SIG-M5 treated with dmso at 0.1 percent for 504 hours (cell line): Measurements from ENCODE around the gene HMGN3.
"Not testable (repeated sequence)": the region's sequence is repeated elsewhere in the genome, so short reads cannot be mapped to it uniquely, and the experiment has no call there.

Experiments used
- DNase-seq: peaks from one replicate; lab custom pipeline; 2025; ENCODE audit not compliant: unreplicated experiment; lab: John Stamatoyannopoulos, UW

The HMGN3 gene

GRCh38 chr6:79234150-79235022, at the start of gene HMGN3:
TSS of gene HMGN3 (minus strand) at chr6:79234682.
- DNase-seq = peak; percentile 90

- no peak for DNase-seq
These were observed 46.3 kb upstream of the HMGN3 start for GRCh38 chr6:79280756-79281155.

GRCh38 chr6:79277109-79277508, 42.6 kb upstream of the HMGN3 start:
- no peak for DNase-seq

DNA sequence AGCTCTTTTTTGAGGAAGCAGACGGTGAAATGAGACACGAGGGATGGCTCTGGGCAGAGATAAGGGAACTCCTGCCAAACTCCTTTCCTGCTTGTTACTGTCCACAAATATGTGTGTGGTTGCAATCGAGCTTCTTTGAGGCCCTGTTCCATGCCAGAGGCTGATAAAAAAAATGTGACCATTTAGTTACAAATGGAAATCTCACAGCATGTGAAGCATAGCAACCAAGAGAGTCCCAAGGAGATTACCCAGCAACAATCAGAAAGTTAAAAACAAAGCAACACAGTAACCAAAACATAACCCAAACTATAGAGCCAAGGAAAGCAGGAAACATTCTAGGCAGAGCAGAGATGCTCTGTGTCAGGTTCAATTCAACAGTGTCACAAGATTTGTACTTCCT, 35.4 kb upstream of the HMGN3 start:
- DNase-seq = no peak

- DNase-seq = no peak
These were observed 32.6 kb upstream of the HMGN3 start for GRCh38 chr6:79267128-79267527.

DNA sequence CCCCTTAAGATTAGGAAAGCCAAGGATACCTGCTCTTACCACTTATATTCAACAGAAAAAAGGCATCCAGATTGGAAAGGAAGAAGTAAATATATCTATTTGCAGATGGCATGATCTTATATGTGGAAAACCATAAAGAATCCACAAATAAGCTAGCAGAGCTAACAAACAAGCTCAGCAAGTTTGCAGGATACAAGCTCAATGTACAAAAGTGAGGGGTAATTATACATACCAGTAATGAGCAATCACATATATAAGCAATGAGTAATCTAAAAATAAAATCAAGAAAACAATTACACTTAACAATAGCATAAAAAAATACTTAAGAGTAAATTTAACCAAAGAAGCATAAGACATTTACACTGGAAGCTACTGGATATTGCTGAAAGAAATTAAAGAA, 31.6 kb upstream of the HMGN3 start:
- no peak for DNase-seq

DNA sequence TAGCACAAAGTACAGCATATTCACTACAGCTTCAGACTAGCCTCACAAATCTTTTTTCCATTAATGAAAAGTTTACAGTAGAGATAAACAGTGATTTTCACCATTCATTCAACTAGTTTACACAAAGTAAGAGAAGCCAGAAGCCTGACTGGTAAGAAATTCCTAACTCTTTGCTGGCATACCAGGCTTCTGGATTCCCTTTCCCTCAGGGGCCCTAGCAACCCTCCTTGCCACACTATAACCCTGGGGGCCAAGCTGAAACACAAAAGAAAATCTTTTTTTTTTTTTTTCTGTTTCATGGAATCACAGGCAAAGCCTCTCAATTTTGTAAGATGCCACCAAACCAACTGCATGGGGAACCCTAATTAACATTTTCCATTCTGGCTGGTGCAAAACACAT, 28.9 kb upstream of the HMGN3 start:
- DNase-seq = no peak

- no peak for DNase-seq
These were observed 27.2 kb upstream of the HMGN3 start for GRCh38 chr6:79261666-79262065.

- DNase-seq = no peak
These were observed 26.3 kb upstream of the HMGN3 start for GRCh38 chr6:79260772-79261171.

GRCh38 chr6:79257381-79258205, 23.1 kb upstream of the HMGN3 start:
- no peak for DNase-seq

DNA sequence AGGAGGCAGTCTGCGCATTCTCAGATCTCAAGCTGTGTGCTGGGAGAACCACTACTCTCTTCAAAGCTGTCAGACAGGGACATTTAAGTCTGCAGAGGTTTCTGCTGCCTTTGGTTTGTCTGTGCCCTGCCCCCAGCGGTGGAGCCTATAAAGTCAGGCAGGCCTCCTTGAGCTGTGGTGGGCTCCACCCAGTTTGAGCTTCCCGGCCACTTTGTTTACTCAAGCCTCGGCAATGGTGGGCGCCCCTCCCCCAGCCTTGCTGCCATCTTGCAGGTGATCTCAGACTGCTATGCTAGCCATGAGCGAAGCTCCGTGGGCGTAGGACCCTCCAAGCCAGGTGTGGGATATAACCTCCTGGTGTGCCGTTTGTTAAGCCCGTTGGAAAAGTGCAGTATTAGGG, 22.3 kb upstream of the HMGN3 start:
- not testable (repeated sequence) for DNase-seq

DNA sequence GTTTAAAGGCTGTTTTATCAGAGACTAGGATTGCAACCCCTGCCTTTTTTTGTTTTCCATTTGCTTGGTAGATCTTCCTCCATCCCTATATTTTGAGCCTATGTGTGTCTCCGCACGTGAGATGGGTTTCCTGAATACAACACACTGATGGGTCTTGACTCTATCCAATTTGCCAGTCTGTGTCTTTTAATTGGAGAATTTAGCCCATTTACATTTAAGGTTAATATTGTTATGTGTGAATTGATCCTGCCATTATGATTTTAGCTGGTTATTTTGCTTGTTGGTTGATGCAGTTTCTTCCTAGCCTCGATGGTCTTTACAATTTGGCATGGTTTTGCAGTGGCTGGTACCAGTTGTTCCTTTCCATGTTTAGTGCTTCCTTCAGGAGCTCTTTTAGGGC, 20.6 kb upstream of the HMGN3 start:
- DNase-seq = not testable (repeated sequence)

DNA sequence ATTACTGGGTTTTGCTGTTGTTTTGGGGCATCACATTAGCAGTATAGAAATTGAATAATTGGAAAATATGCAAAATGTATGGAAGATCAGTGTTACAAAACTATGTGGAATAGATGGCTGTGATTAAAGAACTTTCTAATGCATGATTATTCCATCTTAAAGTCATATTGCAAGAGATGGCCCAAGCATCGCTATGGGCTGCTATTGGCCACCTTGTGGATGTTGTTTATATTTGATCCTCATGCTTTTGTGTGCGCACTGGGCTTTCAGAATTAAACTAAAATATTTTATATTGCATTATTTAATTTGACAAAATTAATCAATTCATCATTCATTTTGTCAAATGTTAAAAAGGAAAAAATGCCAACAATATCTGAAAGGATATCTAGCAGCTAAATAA, 16.1 kb upstream of the HMGN3 start:
- no peak for DNase-seq

DNA sequence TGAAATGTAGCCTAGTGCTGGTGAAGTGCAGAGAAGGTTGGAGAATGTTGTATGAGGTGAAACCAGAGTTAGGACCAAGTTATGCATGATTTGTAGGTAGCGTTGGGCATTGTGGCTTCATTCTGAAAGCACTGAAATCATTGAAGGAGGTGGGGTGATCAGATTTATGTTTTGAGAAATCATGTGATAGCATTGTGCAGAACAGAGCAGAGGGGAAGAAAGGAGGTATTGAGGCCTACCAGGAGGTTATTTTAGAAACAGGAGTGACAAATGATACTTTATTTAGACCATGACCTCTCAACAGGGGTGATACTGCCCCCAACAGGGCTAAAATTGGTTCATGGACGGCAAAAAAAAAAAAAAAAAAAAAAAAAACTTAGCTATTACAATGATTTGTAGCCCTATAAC, 15.6 kb upstream of the HMGN3 start:
- no peak for DNase-seq

DNA sequence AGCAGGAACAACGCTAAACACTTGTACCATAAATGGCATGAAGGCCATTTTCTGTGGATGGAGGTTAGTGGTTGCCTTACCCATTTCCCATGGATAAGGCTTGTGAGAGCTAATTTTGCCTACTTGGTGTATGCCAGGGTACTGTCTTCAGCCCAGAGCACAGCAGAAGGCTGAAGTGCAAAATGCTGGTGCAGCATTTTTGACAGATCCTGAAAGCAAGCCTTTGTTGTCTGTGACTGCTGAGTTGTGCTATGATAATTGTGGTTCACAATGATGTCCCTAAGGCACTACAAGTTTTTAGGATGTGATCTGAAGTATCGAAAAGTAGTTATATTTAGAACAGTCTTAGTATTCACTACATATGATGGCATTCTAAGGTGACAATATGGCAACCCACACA, 14.7 kb upstream of the HMGN3 start:
- no peak for DNase-seq

DNA sequence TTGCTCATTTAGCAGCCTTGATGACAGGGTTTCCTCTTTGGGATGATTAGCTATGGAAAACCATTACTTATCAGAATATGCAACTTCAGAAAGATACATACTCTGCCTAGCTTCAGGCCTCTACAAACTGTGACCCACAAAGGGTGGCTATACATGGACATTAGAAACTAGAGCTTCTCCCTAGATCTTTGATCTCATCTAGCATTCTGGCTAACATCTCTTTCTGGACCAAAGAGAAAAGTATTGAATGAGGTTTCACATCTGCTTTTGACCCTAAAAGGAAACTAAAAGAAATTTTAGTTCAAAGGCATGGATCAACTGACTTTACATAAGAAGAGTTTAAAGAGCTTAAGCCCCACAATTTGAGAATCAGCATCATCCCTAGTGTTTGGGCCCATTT, 12.4 kb upstream of the HMGN3 start:
- no peak for DNase-seq

DNA sequence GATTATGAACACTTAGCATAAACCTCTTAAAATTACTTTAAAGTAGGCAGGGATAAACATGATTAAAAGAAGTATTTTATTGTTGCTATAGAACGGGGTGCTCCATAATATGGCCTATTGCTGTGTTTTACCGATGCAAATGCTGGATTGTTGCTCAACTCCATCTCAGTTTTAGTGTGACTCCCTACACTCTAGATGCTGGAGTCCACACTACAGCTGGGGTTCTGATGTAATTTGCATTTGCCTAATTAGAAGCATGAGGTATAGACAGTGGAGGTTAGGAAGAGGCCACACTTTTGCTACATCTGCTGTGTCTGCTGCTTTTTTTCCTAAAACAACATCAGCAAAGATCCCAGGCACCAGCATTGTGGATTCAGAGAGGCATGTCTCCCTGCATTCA, 6.7 kb upstream of the HMGN3 start:
- DNase-seq = no peak

DNA sequence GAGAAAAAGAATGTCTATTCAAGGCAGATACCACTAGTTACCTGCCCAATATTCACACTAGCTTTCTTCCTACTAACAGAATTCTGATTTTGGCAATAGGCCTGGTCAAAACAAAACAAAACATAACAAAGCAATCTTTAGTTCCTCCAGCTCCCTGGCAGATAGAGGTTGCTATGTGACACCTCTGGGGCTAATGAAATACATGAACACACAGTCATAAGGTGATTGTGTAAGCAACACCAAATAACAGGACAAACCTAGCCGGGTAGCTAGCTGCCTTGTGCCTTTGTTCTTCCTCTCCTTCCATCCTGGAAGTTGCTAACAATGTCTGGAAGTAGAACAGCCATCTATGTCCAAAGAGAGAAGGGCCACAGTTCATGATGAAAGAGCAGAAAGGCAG, 6.0 kb upstream of the HMGN3 start:
- no peak for DNase-seq

DNA sequence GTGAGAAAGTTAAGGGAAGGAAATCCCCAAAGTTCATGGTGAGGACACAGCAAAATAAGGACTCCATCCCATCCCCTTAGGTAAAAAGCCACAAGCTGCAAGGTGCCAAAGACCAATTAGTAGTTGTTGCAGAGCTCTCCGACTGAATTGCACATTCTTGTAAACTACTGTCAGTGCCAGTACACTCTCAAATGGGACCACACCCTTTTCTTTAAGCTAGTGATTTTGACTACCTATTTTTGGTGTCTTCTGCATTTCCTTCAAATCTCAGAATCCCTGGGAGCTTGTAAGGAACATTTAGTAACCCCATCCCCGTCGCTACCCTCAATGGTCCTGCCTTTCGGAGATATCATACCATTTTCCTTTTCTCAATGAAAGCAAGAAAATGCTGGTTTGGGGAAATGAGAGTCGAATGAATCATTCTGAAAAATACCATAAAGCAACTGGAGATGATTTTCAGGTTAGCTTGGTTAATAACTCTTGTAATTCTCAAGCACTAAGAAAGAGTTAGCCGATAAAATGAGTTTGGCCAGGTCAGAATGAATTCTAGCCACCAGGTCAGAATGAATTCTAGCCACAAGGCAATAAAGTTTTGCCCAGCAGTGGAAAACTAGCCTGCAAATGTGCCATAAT, 5.2 kb upstream of the HMGN3 start:
- no peak for DNase-seq

DNA sequence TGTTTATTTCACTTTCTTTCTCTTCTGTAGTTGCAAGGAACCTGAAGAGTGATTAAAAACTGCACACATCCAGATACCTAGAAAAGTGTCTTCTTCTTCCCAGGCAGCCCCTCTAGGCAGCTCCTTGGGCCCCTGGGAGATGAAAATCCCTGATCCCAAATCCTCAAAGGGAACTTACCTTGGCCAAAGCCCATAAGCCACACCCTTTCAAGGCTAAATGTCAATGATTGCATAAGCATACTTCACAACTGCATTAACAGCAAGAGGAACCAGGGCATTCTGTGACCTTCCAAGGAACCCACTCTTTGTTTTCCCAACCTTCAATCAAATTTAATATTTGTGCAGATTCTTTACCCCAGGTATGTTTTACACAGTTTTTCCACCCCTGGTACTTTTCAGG, 4.4 kb upstream of the HMGN3 start:
- no peak for DNase-seq

- no peak for DNase-seq
These were observed 2.2 kb upstream of the HMGN3 start for GRCh38 chr6:79236711-79237110.
